Keratinocyte (primary cell): ENCODE data around the gene ST8SIA2.

ENCODE experiments used
- EZH2 ChIP-seq: IDR thresholded peaks from one replicate; pipeline ENCODE4 v1.6.1; 2012; ENCODE audit warnings: inconsistent platforms, mild to moderate bottlenecking, low read length, moderate library complexity
- TF ChIP-seq, protein P1 (sequence below), 3 experiments: IDR thresholded peaks in 1 of 3; conservative IDR thresholded peaks in 1 of 3; optimal IDR thresholded peaks in 1 of 3; 2 replicates in 2 of 3; 3 replicates in 1 of 3; pipeline versions ENCODE3 to v1.5.1; 2011; ENCODE audit warnings: low read length in 3 of 3, mild to moderate bottlenecking in 3 of 3, moderate library complexity in 2 of 3, control low read depth in 1 of 3, inconsistent platforms in 1 of 3; ENCODE audit not compliant: insufficient read depth in 2 of 3; ENCODE audit errors: extremely low read depth in 1 of 3

DNA sequence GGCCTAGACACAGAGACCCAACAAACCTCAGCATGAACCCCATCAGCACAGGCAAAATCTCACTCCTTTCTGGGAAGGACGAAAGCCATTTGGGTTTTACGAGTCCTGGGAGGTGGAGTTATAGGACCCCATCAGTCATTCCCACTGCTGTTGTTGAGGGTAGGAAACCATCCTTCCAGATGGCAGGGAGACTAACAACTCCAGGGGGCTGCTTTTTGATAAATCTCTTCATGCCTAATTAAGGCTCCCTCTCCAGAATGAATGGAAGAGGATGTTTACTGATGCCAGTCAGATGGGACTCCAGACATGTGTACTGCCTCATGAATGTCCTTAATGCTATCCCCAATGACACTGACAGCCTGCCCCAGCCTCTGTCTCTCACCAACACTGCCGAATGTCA lies 75.3 kb downstream of the ST8SIA2 start:
- TF ChIP-seq, protein P1, sequence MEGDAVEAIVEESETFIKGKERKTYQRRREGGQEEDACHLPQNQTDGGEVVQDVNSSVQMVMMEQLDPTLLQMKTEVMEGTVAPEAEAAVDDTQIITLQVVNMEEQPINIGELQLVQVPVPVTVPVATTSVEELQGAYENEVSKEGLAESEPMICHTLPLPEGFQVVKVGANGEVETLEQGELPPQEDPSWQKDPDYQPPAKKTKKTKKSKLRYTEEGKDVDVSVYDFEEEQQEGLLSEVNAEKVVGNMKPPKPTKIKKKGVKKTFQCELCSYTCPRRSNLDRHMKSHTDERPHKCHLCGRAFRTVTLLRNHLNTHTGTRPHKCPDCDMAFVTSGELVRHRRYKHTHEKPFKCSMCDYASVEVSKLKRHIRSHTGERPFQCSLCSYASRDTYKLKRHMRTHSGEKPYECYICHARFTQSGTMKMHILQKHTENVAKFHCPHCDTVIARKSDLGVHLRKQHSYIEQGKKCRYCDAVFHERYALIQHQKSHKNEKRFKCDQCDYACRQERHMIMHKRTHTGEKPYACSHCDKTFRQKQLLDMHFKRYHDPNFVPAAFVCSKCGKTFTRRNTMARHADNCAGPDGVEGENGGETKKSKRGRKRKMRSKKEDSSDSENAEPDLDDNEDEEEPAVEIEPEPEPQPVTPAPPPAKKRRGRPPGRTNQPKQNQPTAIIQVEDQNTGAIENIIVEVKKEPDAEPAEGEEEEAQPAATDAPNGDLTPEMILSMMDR (optimal IDR thresholded peaks at IDR 0.05 in 1 of 3, IDR thresholded peaks at IDR 0.05 in 1 of 3, conservative IDR thresholded peaks at IDR 0.05 in 1 of 3; ENCODE audit: extremely low read depth in 1 of 3, insufficient read depth in 2 of 3, low read length in 3 of 3): no peak
- TF ChIP-seq EZH2: no peak
